HepG2 (cell line): ENCODE results near the gene TMEFF1. TPM values are rescaled to one million over a fixed set of nuclear protein-coding genes. Genes with fewer than 3 reads are reported as not detected.
A peak's percentile ranks its signal among the peaks of the same experiment; 100 is the strongest.

Experiments
- ARID5B ChIP-seq: IDR thresholded peaks from 2 replicates; pipeline ENCODE4 v1.4.0; 2020; ENCODE audit warnings: mild to moderate bottlenecking, missing genetic modification reagents
- GATAD2A ChIP-seq: IDR thresholded peaks from 2 replicates; pipeline ENCODE4 v1.6.1; 2016
- JUND ChIP-seq: sonication (generic); formaldehyde crosslinking; IDR thresholded peaks from 2 replicates; pipeline ENCODE4 v1.8.0; 2022; ENCODE audit warnings: mild to moderate bottlenecking, missing genetic modification reagents
- KAT2B ChIP-seq: fragments of 150-350 bp; IDR thresholded peaks from 2 replicates; pipeline ENCODE4 v1.6.1; 2014; ENCODE audit warnings: low read depth, low read length, borderline replicate concordance
- SOX13 ChIP-seq, 3 experiments: fragments of 450-650 bp in 1 of 3; sonication (generic) in 1 of 3; formaldehyde crosslinking in 1 of 3; IDR thresholded peaks in 2 of 3; conservative IDR thresholded peaks in 1 of 3; 2 replicates each; pipeline versions ENCODE4 v1.5.0 to v1.6.1; 2016 to 2020; ENCODE audit warnings: antibody characterized with exemption in 1 of 3, mild to moderate bottlenecking in 1 of 3, missing compliant biosample characterization in 1 of 3, missing genetic modification reagents in 1 of 3, moderate library complexity in 1 of 3
- SOX5 ChIP-seq: IDR thresholded peaks from 2 replicates; pipeline ENCODE4 v1.6.1; 2016; ENCODE audit warnings: borderline replicate concordance
- SRF ChIP-seq: IDR thresholded peaks from 2 replicates; pipeline ENCODE4 v1.6.1; 2011; ENCODE audit warnings: mild to moderate bottlenecking, low read depth, low read length, moderate library complexity
- ZBTB44 ChIP-seq: sonication (generic); formaldehyde crosslinking; IDR thresholded peaks from 2 replicates; pipeline ENCODE4 v1.4.0; 2020; ENCODE audit warnings: missing genetic modification reagents
- ZHX1 ChIP-seq: sonication (generic); formaldehyde crosslinking; IDR thresholded peaks from 2 replicates; pipeline ENCODE4 v1.8.1; 2022; ENCODE audit warnings: low read depth, mild to moderate bottlenecking, missing genetic modification reagents
- polyA plus RNA-seq, 8 experiments: library from polyadenylated mRNA; depleted of rRNA in 3 of 8; stranded (reverse) in 7 of 8; unstranded in 1 of 8; fragments of >200 nt; fragmentation: Illumina TruSeq in 4 of 8; extraction: Trizol in 4 of 8; gene quantifications; 2 replicates each; pipeline versions ENCODE4 v1.2.1 to v1.2.3, GENCODE V29; 2011 to 2016; ENCODE audit warnings: low read depth in 4 of 8, missing spikeins in 1 of 8, mixed read lengths in 1 of 8; ENCODE audit not compliant: insufficient read depth in 1 of 8
- total RNA-seq, 5 experiments: library from RNA; depleted of rRNA; stranded (reverse); fragments of >200 nt; fragmentation: Illumina TruSeq; extraction: Trizol; gene quantifications; 2 replicates each; pipeline ENCODE4 v1.2.3, GENCODE V29; 2016; ENCODE audit warnings: low read depth in 1 of 5
- TF ChIP-seq, protein P1 (sequence below): sonication (generic); formaldehyde crosslinking; IDR thresholded peaks from 2 replicates; pipeline ENCODE4 v1.4.0; 2020; ENCODE audit warnings: low read depth, missing genetic modification reagents

TMEFF1 gene
- total and polyA plus RNA-seq, 2 of the 13 experiments (the other 11 are each of a cell fraction or from before 2014, with no cell fraction given): 0.87 to 1.9 TPM

DNA sequence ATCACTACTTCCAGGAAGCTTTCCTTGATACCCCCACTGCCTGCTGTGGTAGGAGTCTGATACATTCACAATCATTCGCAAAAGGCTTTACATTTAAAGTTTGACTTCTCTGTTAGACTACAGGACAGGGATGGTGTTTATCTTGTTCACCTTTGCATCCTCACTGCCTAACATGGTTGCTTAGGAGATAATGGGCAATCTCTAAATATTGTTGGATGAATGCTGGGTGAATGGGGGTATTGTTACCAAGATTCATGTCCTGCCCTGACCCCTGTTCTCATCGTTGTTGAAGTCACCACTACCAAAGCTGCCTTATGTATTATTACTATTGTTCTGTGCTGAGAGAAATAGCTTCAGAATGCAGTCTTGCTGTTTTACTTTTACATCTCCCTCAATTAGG, 7.7 kb upstream of the TMEFF1 start (continued):
- TF ChIP-seq, protein P1, sequence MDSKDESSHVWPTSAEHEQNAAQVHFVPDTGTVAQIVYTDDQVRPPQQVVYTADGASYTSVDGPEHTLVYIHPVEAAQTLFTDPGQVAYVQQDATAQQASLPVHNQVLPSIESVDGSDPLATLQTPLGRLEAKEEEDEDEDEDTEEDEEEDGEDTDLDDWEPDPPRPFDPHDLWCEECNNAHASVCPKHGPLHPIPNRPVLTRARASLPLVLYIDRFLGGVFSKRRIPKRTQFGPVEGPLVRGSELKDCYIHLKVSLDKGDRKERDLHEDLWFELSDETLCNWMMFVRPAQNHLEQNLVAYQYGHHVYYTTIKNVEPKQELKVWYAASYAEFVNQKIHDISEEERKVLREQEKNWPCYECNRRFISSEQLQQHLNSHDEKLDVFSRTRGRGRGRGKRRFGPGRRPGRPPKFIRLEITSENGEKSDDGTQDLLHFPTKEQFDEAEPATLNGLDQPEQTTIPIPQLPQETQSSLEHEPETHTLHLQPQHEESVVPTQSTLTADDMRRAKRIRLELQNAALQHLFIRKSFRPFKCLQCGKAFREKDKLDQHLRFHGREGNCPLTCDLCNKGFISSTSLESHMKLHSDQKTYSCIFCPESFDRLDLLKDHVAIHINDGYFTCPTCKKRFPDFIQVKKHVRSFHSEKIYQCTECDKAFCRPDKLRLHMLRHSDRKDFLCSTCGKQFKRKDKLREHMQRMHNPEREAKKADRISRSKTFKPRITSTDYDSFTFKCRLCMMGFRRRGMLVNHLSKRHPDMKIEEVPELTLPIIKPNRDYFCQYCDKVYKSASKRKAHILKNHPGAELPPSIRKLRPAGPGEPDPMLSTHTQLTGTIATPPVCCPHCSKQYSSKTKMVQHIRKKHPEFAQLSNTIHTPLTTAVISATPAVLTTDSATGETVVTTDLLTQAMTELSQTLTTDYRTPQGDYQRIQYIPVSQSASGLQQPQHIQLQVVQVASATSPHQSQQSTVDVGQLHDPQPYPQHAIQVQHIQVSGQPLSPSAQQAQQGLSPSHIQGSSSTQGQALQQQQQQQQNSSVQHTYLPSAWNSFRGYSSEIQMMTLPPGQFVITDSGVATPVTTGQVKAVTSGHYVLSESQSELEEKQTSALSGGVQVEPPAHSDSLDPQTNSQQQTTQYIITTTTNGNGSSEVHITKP (CRISPR knock-in tag): no peak
- TF ChIP-seq ARID5B (peak; percentile 53), SOX5 (CRISPR knock-in tag) (peak; percentile 81), ZHX1 (CRISPR knock-in tag) (no peak), ZBTB44 (no peak), SRF (0 out of 2 replicates have a peak, but pooled peaks have one; percentile 53), SOX13 (IDR thresholded peaks at IDR 0.05) (0 out of 2 replicates have a peak, but pooled peaks have one; percentile 8), SOX13 (CRISPR knock-in tag; conservative IDR thresholded peaks at IDR 0.05 in 1 of 2, IDR thresholded peaks at IDR 0.05 in 1 of 2) (peak in 1 of 2 experiments; percentile 85; a peak in 2 of 4 replicates), JUND (no peak), KAT2B (no peak), GATAD2A (CRISPR knock-in tag) (peak; percentile 10; the same call in 1 of the 2 replicates)
